CD4-positive, alpha-beta T cell treated with Interleukin-17A for 4 hours (primary cell): Measurements from ENCODE around the gene ARPC2.

Experiments
- DNase-seq: peaks from one replicate; pipeline ENCODE4 v3.0.0-alpha.2; 2020; ENCODE audit warnings: mixed read lengths

The ARPC2 gene

DNA sequence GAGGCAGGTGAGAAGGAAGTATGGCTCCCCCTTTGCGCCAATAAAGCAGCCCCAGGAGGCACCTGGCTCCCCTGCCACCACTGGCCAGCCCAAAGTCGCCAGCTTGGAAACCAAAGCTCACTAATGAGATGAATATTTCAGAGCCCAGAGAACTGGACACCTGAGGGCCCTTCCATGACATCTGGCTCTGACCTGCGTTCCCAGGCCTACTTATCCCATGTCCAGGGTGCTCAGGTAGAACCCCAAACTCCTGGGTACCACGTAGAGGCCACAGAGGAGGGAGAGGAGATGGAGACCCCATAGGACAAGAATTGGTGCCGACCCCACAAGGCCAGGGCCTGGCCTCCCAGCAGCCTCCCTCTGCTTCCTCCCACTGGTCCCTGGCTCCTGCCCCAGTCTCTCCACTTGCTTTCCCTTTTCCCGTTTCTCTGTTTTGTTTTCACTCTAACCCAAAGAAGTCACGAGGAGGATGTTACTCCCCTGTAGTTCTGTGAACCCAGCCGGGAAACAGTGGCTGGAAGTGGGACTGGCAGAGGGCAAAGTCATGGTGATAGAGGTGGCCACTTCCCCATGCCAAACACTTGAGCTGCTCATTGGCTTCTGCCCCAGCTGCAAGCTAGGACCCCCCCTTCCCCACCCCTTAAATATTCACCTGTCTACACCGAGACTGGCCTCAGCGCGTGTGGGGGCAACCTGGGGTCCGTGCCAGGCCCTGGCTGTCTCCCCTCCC, 74.5 kb downstream of the ARPC2 start:
- peak; percentile 42 for DNase-seq

DNA sequence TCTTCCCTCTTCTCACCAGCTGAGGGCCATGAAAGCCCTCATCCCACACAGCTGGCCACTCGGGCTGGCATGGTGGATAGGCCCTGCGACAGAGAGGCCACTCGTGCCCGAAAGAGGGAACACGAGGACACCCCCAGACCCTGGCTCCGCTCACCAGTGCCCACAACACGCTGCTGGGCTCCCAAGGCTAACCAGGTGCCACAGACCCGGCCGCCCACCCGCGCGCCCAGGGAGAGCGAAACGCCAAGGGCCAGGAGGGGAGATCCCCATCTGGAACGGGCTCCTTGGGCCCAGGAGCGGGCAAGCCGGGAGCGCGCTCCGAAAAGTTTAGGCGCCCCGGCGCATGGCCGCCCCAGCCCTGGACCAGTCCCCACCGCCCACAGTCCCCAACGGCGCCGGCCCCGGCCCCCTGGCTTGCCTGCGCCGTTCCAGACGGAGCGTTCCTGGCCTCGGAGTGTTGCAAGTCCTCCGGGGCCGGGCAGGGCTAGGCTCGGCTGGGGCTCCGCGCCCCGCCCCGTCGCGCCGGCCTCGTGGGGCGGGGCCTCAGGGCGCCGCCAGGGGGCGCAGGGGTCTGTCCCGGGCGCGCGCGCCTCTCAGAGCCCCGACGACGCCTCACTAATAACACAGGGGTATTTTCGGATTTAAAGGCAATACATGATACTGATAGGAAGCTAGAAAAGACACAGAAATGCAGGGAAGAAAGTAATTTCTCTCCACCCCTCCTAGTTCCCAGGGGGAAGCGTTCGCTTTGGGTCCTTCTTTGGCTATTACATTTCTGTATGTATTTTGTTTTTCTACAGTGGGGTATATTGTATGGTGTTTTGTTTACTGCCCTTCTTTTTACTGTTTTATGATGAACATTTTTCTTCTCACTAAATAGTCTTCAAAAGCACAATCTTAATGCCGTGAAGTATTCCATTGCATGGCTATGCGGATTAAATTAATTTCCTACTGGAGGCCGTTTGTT, 75.3 kb downstream of the ARPC2 start, which contains the start of gene TMBIM1:
Gene TMBIM1, minus strand, starts transcription at position 456 of the 967 bp plus-strand sequence. CDS start 10,362 bp downstream, outside the sequence.
- peak; percentile 87 for DNase-seq

DNA sequence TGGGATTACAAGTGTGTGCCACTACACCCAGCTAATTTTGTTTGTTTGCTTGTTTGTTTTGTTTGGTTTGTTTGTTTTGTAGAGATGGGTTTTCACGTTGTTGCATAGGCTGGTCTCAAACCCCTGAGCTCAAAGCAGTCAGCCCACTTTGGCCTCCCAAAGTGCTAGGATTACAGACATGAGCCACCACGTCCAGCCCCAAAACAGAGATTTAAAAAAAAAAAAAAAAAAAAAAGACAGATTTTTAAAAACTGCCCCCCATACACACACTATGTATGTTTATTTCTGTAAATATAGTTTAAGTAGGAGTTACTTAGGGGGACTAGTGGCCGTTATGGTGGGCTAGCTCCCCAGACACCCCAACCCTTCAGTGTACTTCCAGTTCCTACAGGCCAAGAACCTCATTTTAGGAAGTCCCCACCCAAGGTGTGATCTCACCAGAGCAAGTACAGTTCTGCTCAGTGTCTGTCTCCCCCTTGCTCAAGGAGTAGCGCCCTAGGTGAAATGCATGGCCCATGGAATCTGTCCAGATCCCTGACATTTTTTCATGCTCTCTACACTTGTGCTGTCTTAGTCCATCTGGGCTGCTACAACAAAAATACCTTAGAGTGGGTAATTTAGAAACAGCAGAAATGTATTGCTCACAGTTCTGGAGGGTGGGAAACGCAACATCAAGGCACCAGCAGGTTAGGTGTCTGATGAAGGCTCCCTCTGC, 76.9 kb downstream of the ARPC2 start:
- DNase-seq: no peak

DNA sequence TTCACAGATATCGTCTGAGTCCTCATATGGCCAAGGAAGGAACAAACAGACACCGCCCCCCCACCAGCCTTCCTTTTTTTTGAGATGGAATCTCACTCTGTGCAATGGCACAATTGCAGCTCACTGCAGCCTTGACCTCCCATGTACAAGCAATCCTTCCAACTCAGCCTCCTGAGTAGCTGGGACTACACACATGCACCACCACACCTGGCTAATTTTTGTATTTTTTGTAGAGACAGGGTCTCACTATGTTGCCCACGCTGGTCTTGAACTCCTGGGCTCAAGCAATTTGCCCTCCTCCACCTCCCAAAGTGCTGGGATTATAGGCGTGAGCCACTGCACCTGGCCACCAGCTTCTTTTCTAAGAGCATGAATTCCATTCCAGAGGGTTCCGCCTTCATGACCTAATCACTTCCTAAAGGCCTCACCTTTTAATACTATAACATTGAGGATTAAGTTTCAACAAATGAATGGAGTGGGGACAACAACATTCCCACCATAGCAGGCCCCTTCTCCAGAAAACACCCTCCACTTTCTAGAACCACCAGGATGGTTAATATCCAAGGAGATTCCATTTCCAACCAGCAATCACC, 77.5 kb downstream of the ARPC2 start:
- no peak for DNase-seq

DNA sequence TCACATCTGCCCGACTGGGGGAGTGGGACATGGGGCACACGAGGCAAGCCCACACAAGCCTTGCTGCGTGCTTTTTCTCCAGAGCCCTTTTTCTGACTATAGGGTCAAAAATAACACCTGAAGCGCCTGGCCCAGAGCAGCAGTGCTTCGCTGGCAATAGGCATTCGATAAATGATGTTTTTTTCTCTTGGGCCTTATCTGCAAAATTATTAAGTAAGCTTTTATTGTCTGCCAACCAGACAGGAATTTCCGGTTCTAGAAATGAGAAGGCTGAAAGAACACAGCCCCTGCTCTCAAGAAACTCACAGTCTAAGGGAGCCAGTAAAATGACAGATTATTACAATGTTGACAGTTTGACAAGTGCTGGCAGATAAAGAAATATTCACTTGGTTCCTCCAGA, 78.0 kb downstream of the ARPC2 start:
- DNase-seq: no peak

DNA sequence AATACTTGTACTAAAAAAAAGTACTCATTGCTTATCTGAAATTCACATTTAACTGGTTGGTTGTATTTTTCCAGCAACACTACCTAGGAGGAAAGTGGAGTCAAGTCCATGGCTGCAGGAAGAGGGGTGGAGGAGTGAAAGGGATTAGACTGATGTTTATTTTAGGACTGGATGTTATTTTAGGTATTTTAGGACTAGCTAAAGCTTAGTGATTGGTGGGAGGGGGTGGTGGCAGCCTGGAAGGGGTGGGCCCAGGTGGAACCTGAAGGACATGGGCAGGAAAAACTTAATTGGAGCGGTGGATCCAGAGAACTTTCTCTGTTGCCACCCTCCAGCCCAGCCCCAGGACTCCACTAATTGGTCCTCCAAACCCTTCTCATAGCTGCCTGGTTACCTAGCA, 79.2 kb downstream of the ARPC2 start:
- DNase-seq: no peak

DNA sequence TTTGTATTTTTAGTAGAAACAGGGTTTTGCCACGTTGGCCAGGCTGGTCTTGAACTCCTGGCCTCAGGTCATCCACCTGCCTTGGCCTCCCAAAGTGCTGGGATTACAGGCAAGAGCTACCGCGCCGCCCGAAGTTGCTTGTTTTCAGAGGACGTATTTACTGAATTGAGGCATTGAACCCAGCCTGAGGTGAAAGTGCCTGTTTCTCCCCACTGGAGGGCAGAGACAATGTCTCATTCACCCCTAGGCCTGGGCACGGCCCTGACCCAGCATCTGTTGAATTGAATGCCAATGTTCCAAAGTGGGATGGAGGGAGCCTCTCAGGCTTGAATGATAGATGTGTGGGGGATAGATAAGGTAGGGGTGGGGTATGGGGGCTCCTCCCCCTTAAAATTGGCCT, 79.9 kb downstream of the ARPC2 start:
- DNase-seq: no peak

DNA sequence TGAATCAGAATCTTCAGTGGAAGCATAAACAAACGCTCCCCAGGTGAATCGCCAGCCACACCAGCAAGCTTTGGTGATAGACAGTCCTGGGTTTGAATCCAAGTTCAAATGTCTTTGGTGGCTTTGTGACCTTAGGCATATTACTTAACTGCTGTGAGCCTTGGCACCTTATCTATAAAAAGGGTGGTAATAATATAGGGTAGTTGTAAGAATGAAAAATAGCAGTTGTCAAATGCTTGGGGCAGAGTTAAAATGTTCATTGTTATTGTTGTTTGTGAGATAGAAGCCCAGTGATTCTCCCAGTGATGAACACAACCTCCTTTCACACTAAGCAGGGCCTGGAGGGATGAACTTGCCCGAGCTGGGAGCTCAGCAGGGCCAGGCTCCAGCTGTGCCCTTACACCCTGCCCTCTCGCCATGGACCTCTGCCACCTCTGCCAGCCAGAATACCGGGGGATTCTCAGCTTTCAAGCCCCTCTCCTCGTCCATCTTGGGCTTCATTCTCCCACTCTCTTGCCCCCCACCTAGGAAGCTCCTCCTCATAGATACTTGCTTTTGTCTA, 81.4 kb downstream of the ARPC2 start:
- DNase-seq: no peak

DNA sequence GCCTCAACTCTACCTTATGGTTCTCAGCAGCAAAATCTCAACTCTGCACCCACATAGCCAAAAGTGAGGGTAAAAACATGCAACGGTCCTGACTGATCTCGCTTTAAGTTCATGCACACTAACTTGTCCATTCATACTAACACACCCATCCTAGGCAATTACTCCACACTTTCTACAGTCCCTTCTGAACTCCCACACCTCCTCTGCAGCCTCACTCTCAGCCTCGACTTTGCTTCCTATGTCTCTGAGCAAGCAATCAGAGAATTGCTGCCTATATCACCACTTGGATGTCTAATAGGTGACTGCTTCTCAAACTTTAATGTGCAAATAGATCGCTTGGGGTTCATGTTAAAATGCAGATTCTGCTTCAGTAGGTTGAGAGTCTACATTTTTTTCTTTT, 83.2 kb downstream of the ARPC2 start:
- no peak for DNase-seq

DNA sequence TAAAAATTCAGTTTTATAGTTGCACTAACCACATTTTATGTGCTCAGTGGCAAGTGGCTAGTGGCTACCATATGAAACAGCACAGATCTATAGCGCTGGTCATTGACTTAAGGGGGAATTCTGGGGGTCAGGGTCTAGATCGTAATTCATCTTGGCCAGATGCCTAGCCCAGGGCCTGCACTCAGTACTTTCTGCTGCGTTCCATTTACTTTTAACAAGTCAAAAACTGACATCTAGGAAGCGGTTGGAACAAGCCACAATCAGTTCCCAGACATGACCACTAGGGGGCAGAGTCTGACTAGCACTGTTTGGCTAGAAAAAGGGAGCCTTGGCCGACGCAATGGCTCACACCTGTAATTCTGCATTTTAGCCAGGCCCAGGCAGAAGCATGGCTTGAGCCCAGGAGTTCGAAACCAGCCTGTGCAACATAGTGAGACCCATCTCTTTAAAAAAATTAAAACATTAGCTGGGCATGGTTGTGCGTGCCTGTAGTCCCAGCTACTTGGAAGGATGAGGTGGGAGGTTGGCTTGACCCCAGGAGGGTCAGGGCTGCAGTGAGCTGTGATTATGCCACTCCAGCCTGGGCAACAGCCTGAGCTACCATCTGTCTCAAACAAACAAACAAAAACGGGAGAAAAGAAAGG, 84.3 kb downstream of the ARPC2 start:
- DNase-seq: peak; percentile 92
